GM19239 (cell line): Measurements from ENCODE around the gene KLK3.
A peak's percentile ranks its signal among the peaks of the same experiment; 100 is the strongest.

Experiments
- DNase-seq: peaks from one replicate; pipeline ENCODE4 v3.0.0; 2011; ENCODE audit warnings: low spot score; ENCODE audit not compliant: insufficient read length
- FAIRE-seq: peaks from 2 replicates; lab custom pipeline; 2011; peaks lifted over from hg19 to GRCh38; lab: Jason Lieb, UNC

Gene KLK3

DNA sequence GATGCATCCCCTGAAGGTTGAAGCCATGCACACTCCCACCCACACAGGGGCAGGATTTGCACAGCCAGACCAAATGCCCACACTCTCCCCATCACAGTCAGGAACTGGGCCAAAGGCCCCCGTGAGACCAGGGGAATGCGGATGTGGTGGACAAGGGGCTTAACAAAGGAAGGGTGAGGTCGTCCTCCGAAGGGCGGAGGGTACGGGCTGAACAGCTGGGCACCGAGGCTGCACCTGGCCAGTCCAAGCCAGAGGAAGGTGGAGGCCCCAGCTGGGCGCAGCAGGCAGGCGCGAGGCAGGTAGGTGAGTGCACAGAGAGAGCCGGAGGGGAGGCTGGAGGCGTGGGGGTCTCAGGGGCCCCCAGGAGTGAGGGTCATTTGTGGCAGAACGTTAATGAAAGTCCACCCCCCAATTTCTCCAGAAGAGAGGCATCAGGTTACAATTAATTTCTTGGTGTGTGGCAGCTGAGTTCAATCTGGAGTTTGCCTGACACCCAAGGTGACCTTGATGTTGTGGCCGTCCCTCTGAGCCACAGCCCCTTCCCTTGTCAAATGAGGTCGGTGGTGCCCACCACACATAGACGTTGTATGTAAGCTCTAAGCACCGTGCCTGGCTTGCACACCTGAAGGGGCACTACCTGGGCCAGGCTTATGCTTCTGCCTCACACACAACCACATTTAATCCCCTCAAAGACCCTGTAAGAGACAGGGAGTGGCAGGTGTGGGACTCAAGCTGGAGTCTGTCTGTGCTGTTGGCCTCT lies 24.3 kb upstream of the KLK3 start:
- FAIRE-seq (no peak), DNase-seq (no peak)

DNA sequence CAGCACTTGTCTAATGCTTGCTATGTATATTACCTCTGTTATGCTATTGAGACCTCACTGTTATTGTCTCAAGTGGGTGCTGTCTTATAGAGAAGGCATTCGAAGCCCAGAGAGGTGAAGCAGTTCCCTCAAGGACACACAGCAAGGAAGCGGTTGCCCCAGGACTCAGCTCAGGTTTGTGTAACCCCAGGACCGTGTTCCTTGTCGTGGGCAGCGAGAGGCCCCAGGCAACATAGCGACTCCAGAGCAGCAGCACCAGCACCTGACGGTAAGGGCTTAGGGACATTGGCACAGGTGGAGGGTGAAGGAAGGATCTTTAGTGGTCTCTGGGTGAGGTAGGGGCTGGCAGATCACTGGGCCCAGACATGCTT lies 23.7 kb upstream of the KLK3 start:
- no peak for DNase-seq
- no peak for FAIRE-seq

DNA sequence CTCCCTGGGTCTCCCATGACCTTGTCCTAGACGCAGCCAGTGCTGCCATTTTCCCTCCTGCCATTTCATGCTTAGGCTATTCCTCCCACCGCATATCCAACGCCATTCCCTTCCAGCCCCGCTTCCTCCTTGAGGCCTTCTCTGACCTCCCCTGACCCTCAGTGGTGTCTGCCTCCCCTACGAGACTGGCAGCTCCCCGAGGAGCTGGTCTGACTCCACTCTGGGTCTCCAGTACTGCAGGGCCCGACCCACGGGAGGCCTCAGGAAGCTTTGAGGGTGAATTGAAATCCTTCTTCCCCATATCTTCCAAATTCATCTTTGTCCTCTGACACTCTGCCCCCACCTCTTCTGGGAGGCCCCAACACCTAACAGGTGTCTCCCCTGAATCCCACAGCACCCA lies 22.0 kb upstream of the KLK3 start:
- DNase-seq (no peak), FAIRE-seq (no peak)

DNA sequence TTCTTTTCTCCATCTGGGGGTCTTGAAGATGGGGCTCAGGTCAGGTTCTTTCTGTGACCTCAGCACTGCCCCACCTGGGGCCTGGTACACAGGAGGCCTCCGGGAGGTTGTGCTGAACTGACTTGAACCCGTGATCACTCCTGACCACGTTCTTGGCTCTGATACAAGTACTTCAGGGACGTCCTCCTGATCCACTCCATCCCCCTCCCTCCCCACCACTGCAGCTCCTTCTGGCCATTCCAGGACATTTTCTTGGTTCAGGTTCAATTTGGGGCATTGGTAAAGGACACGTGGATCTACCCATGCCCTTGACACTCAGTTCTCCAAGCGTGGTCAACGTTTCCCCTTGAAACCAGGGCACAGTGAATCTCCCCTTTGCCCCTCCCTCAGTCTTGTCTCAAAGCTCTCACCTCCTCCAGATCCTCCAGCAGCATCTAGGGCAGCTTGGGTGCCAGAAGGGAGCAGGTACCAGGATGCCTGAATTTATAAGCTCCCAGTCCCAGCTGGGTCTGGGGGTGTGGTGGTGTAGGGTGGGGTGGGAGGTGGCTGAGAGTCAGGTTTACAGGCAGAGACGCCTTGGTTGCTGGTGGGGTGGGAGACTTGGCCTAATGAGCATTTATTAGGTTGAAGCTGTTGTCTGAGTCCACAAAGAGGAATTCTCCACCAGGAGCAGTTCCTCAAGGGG lies 21.5 kb upstream of the KLK3 start, which contains the start of gene KLK15:
Gene KLK15, minus strand, starts transcription at position 458 of the 685 bp plus-strand sequence. CDS start 2,082 bp downstream, outside the sequence.
- no peak for FAIRE-seq
- no peak for DNase-seq

DNA sequence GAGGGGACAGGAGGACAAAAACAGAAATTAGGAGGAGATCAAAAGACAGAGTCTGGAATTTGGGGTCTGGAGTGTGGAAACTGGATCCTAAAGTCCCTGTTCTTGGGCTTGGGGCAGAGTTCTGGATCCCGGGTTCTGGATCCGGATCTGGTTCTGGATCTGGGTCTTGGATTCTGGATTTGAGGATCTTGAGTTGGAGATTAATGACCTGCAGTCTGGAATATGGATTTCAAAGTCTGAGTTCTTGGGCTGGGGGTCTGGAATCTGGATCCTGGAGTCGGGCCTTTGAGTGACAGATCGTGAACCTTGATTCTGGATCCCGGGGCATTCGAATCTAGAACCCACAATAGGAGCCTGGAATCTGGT lies 20.9 kb upstream of the KLK3 start:
- DNase-seq (no peak), FAIRE-seq (no peak)

DNA sequence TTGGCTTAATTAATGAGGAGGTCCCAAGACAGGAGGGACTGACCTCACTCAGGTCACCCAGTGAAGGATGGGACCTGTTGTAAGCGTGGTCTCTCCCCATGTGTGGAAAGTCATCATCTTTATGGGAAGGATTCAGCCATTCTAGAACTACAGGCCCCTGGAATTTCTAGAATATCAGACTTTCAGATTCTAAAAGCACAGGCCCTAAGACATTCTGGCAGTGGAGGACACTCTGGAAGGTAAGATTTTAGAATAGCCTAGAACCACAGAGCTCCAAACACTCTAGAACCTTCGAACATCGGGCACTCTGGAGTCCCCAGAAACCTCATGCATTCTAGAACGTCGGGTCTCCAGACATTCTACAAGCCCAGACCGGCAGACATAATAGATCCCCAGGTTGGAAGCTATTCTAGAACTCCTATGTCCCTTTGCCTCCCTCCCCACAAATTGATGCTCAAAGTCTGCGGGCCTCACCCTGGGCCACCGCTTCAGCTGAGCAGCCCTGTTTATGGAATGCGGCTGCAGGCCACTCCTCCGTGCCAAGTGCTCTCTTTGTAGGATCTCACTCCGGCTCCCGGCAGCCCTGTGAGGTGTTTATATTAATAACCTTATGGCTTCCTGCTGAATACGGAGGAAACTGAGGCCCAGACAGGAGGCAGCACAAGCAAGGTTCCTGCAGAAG lies 19.5 kb upstream of the KLK3 start:
- FAIRE-seq (no peak), DNase-seq (no peak)

DNA sequence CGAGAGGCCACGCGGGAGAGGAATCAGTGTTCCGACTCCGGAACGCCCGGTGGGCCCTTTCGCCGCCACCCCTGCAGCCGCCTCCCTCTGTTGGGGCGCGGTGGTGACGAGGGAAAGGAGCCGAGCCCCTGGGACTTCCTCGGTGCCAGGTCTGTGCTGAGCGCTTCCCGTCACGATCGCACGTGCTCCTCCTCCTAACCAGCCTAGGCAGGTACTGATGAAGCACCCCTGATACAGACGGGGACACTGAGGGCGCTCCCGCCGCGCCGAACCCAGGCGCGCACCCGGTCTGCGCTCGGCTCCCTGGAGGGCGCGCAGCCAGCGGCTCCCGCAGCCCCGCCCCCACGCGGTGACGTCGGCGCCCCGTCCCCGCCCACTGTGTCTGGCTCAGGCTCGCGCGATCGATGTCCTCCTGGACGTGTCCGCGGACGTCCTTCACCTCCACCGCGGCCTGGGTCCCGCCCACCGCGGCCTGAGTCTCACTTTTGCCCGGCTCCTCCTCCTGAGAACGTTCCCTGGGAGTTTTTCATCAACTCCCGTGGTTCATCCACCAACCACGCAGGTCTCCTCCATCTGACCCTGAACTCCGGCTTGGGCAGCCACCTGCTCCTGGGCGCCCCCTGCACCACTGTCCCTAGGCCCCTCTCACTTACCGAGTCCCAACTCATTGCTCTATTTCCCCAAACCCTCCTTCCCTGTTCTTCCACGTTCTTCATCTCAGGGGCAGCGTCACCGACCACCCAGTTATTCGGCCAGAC lies 18.8 kb upstream of the KLK3 start:
- FAIRE-seq (no peak), DNase-seq (peak; percentile 85)

DNA sequence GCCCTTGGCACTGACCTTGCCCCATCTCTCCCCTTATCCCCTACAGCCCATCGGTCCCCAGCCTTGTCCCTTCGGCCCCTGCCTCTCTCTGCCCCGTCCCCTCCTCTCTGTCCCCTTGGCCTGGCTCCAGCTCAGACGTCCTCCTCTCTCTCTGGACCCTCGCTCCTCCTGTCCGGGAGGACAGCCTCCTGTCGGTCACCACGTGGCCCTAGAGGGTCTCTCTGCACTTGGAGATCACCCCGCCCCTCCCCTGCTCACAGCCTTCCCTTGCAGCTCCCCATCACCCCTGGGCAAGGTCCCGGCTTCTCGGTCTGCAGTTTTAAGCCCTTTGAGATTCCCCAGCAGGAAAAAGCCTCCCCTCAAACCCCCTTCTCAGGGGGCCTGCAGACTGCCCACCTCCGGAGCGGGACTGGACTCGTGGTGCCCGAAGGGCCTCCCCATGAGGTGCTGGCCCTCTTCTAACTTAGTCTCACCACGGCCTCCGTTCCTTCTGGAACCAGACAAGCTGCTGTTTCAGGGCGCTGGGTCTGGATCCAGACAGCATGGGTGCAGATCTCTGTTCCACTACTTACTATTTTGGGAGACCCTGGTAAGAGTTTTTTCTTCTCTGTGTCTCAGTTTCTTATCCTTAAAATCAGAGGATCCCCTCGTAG lies 18.0 kb upstream of the KLK3 start:
- FAIRE-seq = no peak
- no peak for DNase-seq

DNA sequence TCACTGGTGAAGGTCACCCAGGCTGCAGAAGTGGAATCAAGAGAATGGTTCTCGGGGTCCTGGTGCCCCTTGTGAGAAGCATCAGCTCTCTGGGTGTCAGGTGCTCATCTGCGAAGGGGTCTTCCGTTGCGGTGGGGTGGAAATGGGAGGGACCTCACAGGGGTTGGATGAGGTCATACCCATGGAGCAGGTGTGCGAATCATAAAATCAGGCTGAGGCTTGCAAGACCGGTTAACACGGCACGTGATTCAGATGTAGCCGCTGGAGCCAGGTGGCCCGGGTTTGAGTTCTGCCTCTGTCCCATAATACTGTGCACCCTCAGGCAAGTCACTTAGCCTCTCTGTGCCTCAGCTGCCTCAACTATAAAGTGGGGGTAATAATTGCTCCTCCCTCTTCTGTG lies 17.4 kb upstream of the KLK3 start:
- DNase-seq = no peak
- FAIRE-seq = no peak

DNA sequence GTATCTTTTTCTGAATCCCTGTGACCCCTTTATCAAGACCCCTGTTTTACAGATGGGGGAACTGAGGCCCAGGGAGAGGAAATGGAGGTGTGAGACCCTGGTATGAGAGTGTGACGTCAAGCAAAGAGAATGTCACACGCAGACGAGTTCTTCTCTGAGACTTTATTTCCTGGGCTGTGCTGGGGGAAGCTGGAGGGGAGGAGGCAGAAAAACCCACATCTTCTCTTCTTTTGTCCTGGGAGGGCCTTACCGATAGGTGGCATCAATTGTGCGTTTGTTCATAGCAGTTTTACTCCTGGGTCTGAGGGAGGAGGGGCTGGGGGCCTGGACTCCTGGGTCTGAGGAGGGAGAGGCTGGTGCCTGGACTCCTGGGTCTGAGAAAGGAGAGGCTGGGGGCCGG lies 16.5 kb upstream of the KLK3 start:
- FAIRE-seq (peak; percentile 75), DNase-seq (no peak)

DNA sequence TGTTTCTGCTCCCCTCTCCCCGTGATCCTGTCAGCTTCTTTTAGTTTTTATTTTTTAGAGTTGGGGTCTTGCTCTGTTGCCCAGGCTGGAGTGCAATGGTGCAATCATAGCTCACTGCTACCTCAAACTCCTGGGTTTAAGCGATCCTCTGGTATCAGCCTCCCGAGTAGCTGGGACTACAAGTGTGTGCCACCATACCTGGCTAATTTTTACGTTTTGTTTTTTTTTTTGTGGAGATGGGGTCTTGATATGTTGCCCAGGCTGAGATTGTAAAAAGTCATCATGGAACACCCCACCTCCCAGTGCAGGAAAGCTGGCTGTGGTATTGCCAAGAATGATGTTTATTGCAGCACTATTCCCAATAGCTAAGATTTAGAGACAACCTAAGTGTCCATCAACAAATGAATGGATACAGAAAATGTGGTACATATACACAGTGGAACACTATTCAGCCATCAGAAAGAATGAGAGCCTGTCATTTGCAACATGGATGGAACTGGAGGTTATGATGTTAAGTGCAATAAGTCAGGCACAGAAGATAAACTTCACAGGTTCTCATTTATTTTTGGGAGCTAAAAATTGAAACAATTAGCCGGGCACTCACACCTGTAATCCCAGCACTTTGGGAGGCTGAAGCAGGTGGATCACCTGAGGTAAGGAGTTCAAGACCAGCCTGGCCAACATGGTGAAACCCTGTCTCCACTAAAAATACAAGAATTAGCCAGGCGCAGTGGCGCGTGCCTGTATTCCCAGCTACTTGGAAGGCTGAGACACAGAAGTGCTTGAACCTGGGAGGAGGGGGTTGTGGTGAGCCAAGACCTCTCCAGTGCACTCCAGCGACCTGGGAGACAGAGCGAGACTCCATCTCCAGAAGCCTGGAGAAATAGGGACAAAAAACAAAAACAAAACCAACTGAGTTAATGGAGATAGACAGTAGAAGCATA lies 14.7 kb upstream of the KLK3 start:
- no peak for DNase-seq
- no peak for FAIRE-seq

DNA sequence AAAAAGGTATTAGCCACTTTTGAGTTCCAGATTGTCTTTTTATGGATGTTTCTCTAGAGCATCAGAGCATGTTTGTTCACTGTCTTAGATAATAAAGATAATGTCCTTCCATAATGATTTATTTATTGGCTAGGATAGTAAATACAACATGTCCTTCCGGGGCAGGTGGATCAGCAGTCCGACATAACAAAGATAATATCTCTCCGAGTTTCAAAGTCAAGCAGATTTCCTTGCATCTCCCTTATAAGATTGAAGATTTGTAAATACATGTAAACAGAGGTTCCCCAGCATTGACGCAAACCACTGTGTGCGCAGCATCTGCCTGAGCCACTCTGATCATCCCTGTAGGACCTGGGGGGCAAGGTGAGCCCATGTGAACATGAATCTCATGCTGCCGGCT lies 12.6 kb upstream of the KLK3 start:
- no peak for FAIRE-seq
- no peak for DNase-seq

DNA sequence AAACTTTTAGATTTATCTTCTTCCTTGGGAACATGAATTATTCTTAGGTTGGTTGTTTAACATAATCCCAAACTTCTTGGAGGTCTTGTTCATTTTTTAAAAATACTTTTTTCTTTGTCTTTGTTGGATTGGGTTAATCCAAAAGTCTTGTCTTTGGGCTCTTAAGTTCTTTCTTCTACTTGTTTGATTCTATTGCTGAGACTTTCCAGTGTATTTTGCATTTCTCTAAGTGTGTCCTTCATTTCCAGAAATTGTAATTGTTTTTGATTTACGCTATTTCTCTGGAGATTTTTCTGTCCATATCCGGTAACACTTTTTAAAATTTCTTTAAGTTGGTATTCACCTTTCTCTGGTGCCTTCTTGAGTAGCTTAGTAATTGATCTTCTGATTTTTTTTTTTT lies 11.5 kb upstream of the KLK3 start:
- FAIRE-seq (no peak), DNase-seq (no peak)

DNA sequence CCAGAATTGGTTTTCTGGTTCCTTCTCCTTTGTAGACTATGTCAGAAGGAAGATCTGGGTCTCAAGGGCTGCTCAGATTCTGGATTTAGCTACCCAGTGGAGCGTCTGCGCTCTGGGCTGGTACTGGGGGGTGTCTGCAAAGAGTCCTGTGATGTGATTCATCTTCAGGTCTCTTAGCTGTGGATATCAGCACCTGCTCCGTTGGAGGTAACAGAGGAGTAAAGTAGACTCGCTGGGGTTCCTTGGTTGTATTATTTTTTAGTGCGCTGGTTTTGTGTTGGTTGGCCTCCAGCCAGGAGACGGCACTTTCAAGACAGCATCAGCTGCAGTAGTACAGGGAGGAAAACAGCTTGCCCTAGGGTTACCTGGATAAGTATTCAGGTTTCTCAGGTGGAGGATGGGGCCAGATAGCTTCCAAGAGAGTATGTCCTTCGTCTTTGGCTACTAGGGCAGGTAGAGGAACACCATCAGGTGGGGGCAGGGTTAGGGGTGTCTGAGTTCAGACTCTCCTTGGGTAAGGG lies 11.0 kb upstream of the KLK3 start:
- DNase-seq (no peak), FAIRE-seq (no peak)

DNA sequence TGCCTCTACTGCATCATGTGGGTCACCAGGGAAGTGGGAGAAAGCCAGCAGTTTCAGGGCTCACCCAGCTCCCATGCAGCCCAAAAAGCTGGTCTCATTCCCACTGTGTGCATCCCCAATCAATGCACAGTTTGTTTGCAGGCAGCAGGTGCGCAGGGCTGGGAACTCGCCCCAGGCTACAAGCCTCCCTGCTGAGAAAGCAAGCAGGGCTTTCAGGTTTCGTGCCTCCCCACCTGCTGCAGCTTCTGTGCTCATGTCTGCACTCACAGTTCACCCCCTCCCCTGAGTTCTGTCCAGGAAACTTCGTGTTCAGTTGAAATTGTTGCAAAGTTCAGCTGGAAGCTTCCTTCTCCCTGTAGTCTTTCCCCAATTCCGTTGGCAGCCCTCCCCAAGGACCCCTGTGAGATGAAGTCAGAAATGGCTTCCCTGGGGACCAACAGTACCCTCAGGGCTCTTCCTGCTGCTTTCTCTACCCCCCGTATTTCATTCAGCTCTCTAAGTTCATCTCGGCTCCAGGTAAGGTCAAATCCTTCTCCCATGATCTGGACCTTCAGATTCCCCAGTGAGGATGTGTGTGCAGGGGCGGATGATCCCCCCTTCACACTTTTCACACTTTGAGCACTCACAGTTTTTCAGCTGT lies 10.3 kb upstream of the KLK3 start:
- no peak for FAIRE-seq
- no peak for DNase-seq

DNA sequence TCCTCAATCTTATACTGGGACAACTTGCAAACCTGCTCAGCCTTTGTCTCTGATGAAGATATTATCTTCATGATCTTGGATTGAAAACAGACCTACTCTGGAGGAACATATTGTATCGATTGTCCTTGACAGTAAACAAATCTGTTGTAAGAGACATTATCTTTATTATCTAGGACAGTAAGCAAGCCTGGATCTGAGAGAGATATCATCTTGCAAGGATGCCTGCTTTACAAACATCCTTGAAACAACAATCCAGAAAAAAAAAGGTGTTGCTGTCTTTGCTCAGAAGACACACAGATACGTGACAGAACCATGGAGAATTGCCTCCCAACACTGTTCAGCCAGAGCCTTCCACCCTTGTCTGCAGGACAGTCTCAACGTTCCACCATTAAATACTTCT lies 4.0 kb upstream of the KLK3 start:
- no peak for FAIRE-seq
- no peak for DNase-seq

DNA sequence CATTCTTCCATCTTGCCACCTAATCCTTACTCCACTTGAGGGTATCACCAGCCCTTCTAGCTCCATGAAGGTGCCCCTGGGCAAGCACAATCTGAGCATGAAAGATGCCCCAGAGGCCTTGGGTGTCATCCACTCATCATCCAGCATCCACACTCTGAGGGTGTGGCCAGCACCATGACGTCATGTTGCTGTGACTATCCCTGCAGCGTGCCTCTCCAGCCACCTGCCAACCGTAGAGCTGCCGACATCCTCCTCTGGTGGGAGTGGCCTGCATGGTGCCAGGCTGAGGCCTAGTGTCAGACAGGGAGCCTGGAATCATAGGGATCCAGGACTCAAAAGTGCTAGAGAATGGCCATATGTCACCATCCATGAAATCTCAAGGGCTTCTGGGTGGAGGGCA lies 3.1 kb upstream of the KLK3 start:
- no peak for FAIRE-seq
- DNase-seq = no peak

DNA sequence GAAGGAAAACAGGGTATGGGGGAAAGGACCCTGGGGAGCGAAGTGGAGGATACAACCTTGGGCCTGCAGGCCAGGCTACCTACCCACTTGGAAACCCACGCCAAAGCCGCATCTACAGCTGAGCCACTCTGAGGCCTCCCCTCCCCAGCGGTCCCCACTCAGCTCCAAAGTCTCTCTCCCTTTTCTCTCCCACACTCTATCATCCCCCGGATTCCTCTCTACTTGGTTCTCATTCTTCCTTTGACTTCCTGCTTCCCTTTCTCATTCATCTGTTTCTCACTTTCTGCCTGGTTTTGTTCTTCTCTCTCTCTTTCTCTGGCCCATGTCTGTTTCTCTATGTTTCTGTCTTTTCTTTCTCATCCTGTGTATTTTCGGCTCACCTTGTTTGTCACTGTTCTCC lies 2.7 kb downstream of the KLK3 start:
- FAIRE-seq (no peak), DNase-seq (no peak)

DNA sequence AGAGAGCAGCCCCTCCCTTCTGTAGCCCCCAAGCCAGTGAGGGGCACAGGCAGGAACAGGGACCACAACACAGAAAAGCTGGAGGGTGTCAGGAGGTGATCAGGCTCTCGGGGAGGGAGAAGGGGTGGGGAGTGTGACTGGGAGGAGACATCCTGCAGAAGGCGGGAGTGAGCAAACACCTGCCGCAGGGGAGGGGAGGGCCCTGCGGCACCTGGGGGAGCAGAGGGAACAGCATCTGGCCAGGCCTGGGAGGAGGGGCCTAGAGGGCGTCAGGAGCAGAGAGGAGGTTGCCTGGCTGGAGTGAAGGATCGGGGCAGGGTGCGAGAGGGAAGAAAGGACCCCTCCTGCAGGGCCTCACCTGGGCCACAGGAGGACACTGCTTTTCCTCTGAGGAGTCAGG lies 4.2 kb downstream of the KLK3 start:
- no peak for FAIRE-seq

More for the DNA sequence above, 4.2 kb downstream of the KLK3 start:
- no peak for DNase-seq
